K562 treated with DMSO at 1 percent for 12 hours (cell line): ENCODE measurements around the gene COCH. TPM values are rescaled to one million over a fixed set of nuclear protein-coding genes. Genes with fewer than 3 reads are reported as not detected.

Experiments
- total RNA-seq: library from RNA; unstranded; fragments of 300-600 nt; gene quantifications from 2 replicates; pipeline ENCODE4 v1.2.3, GENCODE V29; 2022; ENCODE audit not compliant: insufficient read depth

COCH gene
- 23.6 and 53.1 TPM in 2 replicates for total RNA-seq

DNA sequence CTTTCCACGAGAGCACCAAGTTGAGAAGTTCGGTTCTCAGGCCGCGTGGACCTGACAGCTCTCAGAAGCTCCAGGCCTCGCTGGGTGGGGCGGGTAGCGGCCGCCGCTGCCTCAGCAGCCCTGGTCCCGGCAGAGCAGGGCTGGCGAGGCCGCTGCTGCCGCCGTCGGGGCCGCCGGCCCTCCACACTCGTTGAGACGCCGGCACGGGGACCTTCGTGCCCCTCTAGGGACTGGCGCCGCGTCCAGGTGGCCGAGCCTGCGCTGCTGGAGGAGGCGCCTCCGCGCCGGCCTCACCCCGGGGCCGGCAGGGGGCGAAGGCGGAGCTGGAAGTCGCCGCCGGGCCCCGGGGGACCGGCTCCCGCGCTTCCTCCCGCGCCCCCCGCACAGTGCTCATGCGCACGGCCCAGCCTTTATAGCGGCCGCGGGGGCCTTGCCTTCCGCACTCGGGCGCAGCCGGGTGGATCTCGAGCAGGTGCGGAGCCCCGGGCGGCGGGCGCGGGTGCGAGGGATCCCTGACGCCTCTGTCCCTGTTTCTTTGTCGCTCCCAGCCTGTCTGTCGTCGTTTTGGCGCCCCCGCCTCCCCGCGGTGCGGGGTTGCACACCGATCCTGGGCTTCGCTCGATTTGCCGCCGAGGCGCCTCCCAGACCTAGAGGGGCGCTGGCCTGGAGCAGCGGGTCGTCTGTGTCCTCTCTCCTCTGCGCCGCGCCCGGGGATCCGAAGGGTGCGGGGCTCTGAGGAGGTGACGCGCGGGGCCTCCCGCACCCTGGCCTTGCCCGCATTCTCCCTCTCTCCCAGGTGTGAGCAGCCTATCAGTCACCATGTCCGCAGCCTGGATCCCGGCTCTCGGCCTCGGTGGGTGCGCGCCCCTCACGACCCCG, at the start of gene COCH:
Gene COCH, plus strand, starts transcription at position 440 of the 879 bp plus-strand sequence. Its CDS starts 380 bp downstream, at position 820.

Other genes with a start within 250 kb of the COCH start
- 0.96 and 1.3 TPM in 2 replicates for gene AP4S1, start 151.1 kb downstream of the COCH start, total RNA-seq
- gene STRN3, start 151.8 kb downstream of the COCH start, total RNA-seq: 1.9 and 7.3 TPM in 2 replicates